ACHN (cell line): ENCODE results near the gene SULT4A1.

Experiments used
- DNase-seq: peaks from one replicate; pipeline ENCODE4 v3.0.0-alpha.2; 2015
- in situ Hi-C: cut with HindIII; loops from 2 replicates; pipeline ENCODE4 v1.10.0; 2017; ENCODE audit warnings: low sequenced_read_pairs, low pct_ligation_motif_present, low pct_unique_long_range_greater_than_20kb

SULT4A1 gene

DNA sequence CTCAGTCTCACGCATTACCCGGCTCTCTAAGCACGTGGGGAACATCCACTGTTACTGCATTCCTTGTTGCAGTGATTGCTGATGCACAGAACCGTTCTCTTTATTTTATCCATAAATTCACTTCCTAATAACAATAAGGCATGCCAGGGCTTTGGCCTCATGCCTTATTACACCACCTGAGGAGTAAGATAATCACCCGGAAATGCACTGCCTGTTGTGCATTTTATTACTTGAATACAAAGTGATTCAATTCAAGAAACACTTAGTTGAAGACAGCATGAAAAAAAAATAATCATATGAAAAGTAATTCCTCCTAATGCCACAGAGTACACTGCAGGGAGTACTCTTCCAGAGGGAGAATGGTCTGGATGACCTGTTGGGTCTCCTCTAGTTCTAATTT lies 69.4 kb downstream of the SULT4A1 start:
- DNase-seq = no peak
- in situ Hi-C loops = no loop called here

DNA sequence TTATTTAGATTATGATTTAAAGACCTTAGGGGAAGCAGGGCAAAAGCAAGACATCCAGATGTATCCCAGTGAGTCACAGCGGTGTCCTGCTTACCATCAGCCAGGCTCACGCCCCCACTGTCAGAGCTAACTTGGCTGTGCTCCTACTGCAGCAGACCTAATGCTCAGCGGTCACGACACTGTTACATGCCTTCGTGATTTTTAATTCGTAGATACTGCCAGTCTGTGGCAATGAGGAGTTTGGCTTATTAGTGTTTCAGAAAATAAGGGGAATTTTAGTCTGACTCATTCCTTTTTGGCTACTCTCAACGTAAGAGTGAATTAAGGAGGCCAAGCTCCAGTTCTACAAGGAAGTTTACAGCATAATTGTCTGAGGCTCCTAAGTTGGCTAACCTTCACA lies 72.9 kb downstream of the SULT4A1 start:
- DNase-seq = peak; percentile 44
- in situ Hi-C loops = no loop called here

GRCh38 chr22:43783777-43784176 lies 78.5 kb downstream of the SULT4A1 start:
- in situ Hi-C loops = no loop called here

GRCh38 chr22:43782448-43782847 lies 79.9 kb downstream of the SULT4A1 start:
- in situ Hi-C loops = no loop called here
- DNase-seq = no peak

More at GRCh38 chr22:43783777-43784176, 78.5 kb downstream of the SULT4A1 start:
- no peak for DNase-seq

GRCh38 chr22:43777286-43777685 lies 85.0 kb downstream of the SULT4A1 start:
- peak; percentile 59 for DNase-seq
- in situ Hi-C loops = no loop called here

GRCh38 chr22:43776081-43776670 lies 86.1 kb downstream of the SULT4A1 start:
- no peak for DNase-seq
- in situ Hi-C loops = no loop called here
